GM23248 (cell line): ENCODE measurements around the gene APH1A. TPM values are rescaled to one million over a fixed set of nuclear protein-coding genes. Genes with fewer than 3 reads are reported as not detected.

Experiments
- DNase-seq: peaks from one replicate; pipeline ENCODE4 v3.0.0-alpha.2; 2015
- H2AFZ ChIP-seq: fragments of 200-600 bp; sonication (generic); 2 replicates; pipeline ENCODE4 v1.6.1; 2016; ENCODE audit warnings: antibody characterized with exemption
- H3F3A ChIP-seq: fragments of 200-600 bp; sonication (generic); 2 replicates; pipeline ENCODE4 v1.6.1; 2016; ENCODE audit warnings: mild to moderate bottlenecking, antibody characterized with exemption, mixed run types; ENCODE audit not compliant: insufficient read depth
- H3K27ac ChIP-seq: fragments of 200-600 bp; sonication (generic); 2 replicates; pipeline ENCODE4 v1.5.1; 2016; ENCODE audit warnings: mild to moderate bottlenecking
- H3K27me3 ChIP-seq: fragments of 200-600 bp; sonication (generic); replicated peaks from 2 replicates; pipeline ENCODE4 v1.6.1; 2016; ENCODE audit warnings: mild to moderate bottlenecking; ENCODE audit not compliant: insufficient read depth
- H3K36me3 ChIP-seq: fragments of 200-600 bp; sonication (generic); 2 replicates; pipeline ENCODE4 v1.6.1; 2016; ENCODE audit warnings: low read depth, mild to moderate bottlenecking
- H3K4me1 ChIP-seq: fragments of 200-600 bp; sonication (generic); 2 replicates; pipeline ENCODE4 v1.6.1; 2016; ENCODE audit warnings: mild to moderate bottlenecking; ENCODE audit not compliant: insufficient read depth
- H3K4me2 ChIP-seq: fragments of 200-600 bp; sonication (generic); one replicate; pipeline ENCODE4 v1.6.1; 2016; ENCODE audit warnings: mild to moderate bottlenecking; ENCODE audit not compliant: unreplicated experiment
- H3K4me3 ChIP-seq: fragments of 200-600 bp; sonication (generic); 2 replicates; pipeline ENCODE4 v1.5.1; 2016; ENCODE audit warnings: mild to moderate bottlenecking
- H3K79me2 ChIP-seq: fragments of 200-600 bp; sonication (generic); 2 replicates; pipeline ENCODE4 v1.6.1; 2016; ENCODE audit warnings: mild to moderate bottlenecking; ENCODE audit not compliant: insufficient read depth
- H3K9ac ChIP-seq: fragments of 200-600 bp; sonication (generic); 2 replicates; pipeline ENCODE4 v1.6.1; 2016; ENCODE audit warnings: mild to moderate bottlenecking
- H3K9me2 ChIP-seq: fragments of 200-600 bp; sonication (generic); 2 replicates; pipeline ENCODE4 v1.6.1; 2016; ENCODE audit warnings: mixed run types, mild to moderate bottlenecking, moderate library complexity; ENCODE audit not compliant: insufficient read depth
- H3K9me3 ChIP-seq: fragments of 200-600 bp; sonication (generic); one replicate; pipeline ENCODE4 v1.6.1; 2017; ENCODE audit warnings: low read depth
- H4K20me1 ChIP-seq: fragments of 200-600 bp; sonication (generic); 2 replicates; pipeline ENCODE4 v1.6.0; 2016; ENCODE audit not compliant: insufficient read depth
- EZH2 ChIP-seq: fragments of 200-600 bp; sonication (generic); IDR thresholded peaks from 2 replicates; pipeline ENCODE4 v1.6.1; 2018; ENCODE audit warnings: antibody characterized with exemption, mild to moderate bottlenecking; ENCODE audit not compliant: insufficient read depth, poor library complexity, severe bottlenecking
- EZH2phosphoT487 ChIP-seq: fragments of 200-600 bp; sonication (generic); IDR thresholded peaks from 2 replicates; pipeline ENCODE4 v1.6.1; 2018; ENCODE audit warnings: antibody characterized with exemption, moderate library complexity, mild to moderate bottlenecking, low read depth; ENCODE audit not compliant: insufficient read depth
- WGBS, 2 experiments: methylation state at CpG; one replicate each; pipeline ENCODE4 v1.1.6; 2015 to 2017; ENCODE audit warnings: low lambda C conversion rate in 2 of 2, low coverage in 1 of 2; ENCODE audit errors: missing lambda C conversion rate in 2 of 2; 5-methylcytosine and 5-hydroxymethylcytosine counted together
- in situ Hi-C: fragments of 300-500 bp; cut with MboI; formaldehyde crosslinking; loops from 2 replicates; pipeline ENCODE4 v1.15.0; 2020
- polyA plus RNA-seq: library from polyadenylated mRNA; unstranded; fragments of >200 nt; fragmentation: Nextera tagmentation; extraction: Ambion mirVana; gene quantifications from 2 replicates; pipeline ENCODE4 v1.2.1, GENCODE V29; 2016
- total RNA-seq: library from RNA; depleted of rRNA; stranded (reverse); fragments of >200 nt; shearing (Covaris generic); gene quantifications from 2 replicates; pipeline ENCODE4 v1.2.3, GENCODE V29; 2014

APH1A gene
- total and polyA plus RNA-seq, 2 experiments from 2014 or later = 32.4 to 104 TPM

DNA sequence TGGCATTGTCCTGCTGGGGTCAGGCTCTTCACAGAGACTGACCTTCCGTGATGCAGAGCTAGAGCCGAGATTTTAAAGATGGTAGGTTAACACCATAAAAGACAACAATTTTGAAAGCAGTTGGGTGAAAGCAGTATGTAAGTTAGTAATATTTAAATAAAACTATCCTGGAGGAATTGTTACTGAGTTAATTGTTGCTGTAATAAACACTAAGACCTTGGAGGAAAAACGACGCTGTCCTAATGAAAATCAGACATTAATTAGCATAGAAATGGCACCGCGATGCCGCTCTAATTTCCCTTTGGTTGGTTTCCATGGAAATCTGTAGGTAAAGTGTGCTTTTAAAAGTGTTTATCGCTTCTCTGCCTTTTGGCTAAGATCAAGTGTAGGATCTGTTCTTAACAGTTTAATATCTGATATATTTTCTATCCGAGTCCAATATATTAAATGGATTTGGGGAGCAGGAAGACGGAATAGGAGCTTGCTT, 32.2 kb downstream of the APH1A start:
- Histone ChIP-seq H3K27ac (peak overlapping the region; percentile 79), H3K36me3 (no peaks in the 10 kb centered on the region), H3K9me2 (no peaks in the 10 kb centered on the region), H3K4me3 (peak overlapping the region; percentile 93), H3K9ac (peak overlapping the region; percentile 95), H4K20me1 (no peaks in the 10 kb centered on the region), H3K9me3 (no peaks in the 10 kb centered on the region), H3K27me3 (no peaks in the 10 kb centered on the region), H3K4me1 (peaks cover 6% of the 10 kb centered on the region; the same call in 1 of the 2 replicates), H3F3A (peaks cover 10% of the 10 kb centered on the region), H2AFZ (peak overlapping the region; percentile 89), H3K4me2 (peak overlapping the region; percentile 86), H3K79me2 (peaks cover 33% of the 10 kb centered on the region)
- TF ChIP-seq EZH2 (no peak), EZH2phosphoT487 (no peak)
- no peak for DNase-seq
- WGBS, 2 experiments = 4% methylated on average over 10 of the region's 10 CpGs
- in situ Hi-C loops = no loop called here

DNA sequence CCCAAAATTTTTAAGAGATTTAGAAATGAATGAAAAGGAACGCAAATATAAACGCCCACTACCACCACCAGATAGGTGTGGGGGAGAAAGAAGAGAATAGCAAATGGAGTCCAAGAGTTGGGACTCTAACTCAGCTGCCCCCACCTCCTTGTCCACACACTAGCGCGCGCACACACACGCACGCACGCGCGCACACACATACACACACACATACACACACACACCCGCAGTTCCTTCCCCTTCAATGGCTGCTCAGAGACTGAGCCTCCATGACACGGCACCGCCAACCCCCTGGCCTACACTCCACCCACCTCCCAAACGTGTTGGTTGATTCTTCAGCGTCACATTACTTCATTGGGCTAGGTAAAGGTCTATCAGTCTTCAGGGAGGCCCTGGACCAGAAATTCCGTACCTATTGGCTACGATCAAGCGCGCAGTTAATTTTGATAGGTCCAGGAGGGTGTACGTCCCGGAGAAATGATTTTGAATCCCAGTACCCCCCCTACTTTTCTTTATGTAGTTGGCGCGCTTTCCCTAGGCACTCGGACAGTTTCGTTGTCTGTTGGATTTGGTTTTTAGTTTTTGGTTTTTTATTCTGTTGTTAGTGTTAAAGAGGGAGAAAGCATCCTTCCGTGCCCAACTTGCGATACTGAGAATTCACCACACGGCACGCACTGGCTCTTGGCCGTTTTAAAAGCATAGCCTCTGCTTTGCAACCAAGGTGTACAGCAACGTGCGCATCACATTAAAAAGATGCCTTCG, 32.8 kb downstream of the APH1A start, which contains the start of gene ANP32E:
Gene ANP32E, minus strand, starts transcription at position 261 of the 762 bp plus-strand sequence. CDS start 326 bp downstream, outside the sequence.
- no peaks in the 10 kb centered on the region for H4K20me1 ChIP-seq
- peak within 1 kb of the TSS; percentile 95 for H3K9ac ChIP-seq
- H3K9me3 ChIP-seq = no peaks in the 10 kb centered on the region
- H2AFZ ChIP-seq = peak within 1 kb of the TSS; percentile 89
- DNase-seq = peak; percentile 99
- 1 to 2% methylated on average over 33 of the region's 33 CpGs for WGBS, 2 experiments
- peak within 1 kb of the TSS; percentile 98 for H3K4me2 ChIP-seq
- H3K4me1 ChIP-seq = peaks cover 6% of the 10 kb centered on the region; the same call in 1 of the 2 replicates
- H3K9me2 ChIP-seq = no peaks in the 10 kb centered on the region
- TF ChIP-seq EZH2phosphoT487 (no peak), EZH2 (no peak)
- peaks cover 10% of the 10 kb centered on the region for H3F3A ChIP-seq
- in situ Hi-C loops = no loop called here
- no peaks in the 10 kb centered on the region for H3K27me3 ChIP-seq
- H3K4me3 ChIP-seq = peak within 1 kb of the TSS; percentile 93
- H3K27ac ChIP-seq = peak within 1 kb of the TSS; percentile 87
- no peaks in the 10 kb centered on the region for H3K36me3 ChIP-seq
- peaks cover 39% of the 10 kb centered on the region for H3K79me2 ChIP-seq

GRCh38 chr1:150235294-150235851, 33.4 kb downstream of the APH1A start:
- H3K4me2 ChIP-seq = peak overlapping the region; percentile 98
- peak overlapping the region; percentile 79 for H2AFZ ChIP-seq
- H3K27me3 ChIP-seq = no peaks in the 10 kb centered on the region
- H3K9me3 ChIP-seq = no peaks in the 10 kb centered on the region
- H3K4me3 ChIP-seq = peak overlapping the region; percentile 93
- peaks cover 6% of the 10 kb centered on the region; the same call in 1 of the 2 replicates for H3K4me1 ChIP-seq
- H3K36me3 ChIP-seq = no peaks in the 10 kb centered on the region
- H4K20me1 ChIP-seq = no peaks in the 10 kb centered on the region
- peaks cover 10% of the 10 kb centered on the region for H3F3A ChIP-seq
- no peak for TF ChIP-seq EZH2
- TF ChIP-seq EZH2phosphoT487 = no peak
- WGBS, 2 experiments = 1 to 3% methylated on average over 17 to 27 of the region's 27 CpGs
- in situ Hi-C loops = no loop called here
- H3K79me2 ChIP-seq = peaks cover 46% of the 10 kb centered on the region
- peak overlapping the region; percentile 95 for H3K9ac ChIP-seq
- H3K9me2 ChIP-seq = no peaks in the 10 kb centered on the region
- DNase-seq = peak; percentile 57
- peak overlapping the region; percentile 87 for H3K27ac ChIP-seq

- TF ChIP-seq EZH2 (no peak), EZH2phosphoT487 (no peak)
- H3K27ac ChIP-seq = peak overlapping the region; percentile 87
- H4K20me1 ChIP-seq = no peaks in the 10 kb centered on the region
- peak overlapping the region; percentile 95 for H3K9ac ChIP-seq
- peaks cover 52% of the 10 kb centered on the region for H3K79me2 ChIP-seq
- peak; percentile 90 for DNase-seq
- H3K4me2 ChIP-seq = peak overlapping the region; percentile 98
- in situ Hi-C loops = no loop called here
- no peaks in the 10 kb centered on the region for H3K9me2 ChIP-seq
- 1 to 2% methylated on average over 73 to 78 of the region's 78 CpGs for WGBS, 2 experiments
- H3K4me1 ChIP-seq = peaks cover 6% of the 10 kb centered on the region; the same call in 1 of the 2 replicates
- peak overlapping the region; percentile 79 for H2AFZ ChIP-seq
- peak overlapping the region; percentile 93 for H3K4me3 ChIP-seq
- H3K9me3 ChIP-seq = no peaks in the 10 kb centered on the region
- H3K27me3 ChIP-seq = no peaks in the 10 kb centered on the region
- H3K36me3 ChIP-seq = no peaks in the 10 kb centered on the region
- peaks cover 10% of the 10 kb centered on the region for H3F3A ChIP-seq
Observed at GRCh38 chr1:150234566-150235293, 34.1 kb downstream of the APH1A start.
